ENCODE results near the gene SEMA5B. TPM values are rescaled to one million over a fixed set of nuclear protein-coding genes. Genes with fewer than 3 reads are reported as not detected.
A peak's percentile ranks its signal among the peaks of the same experiment; 100 is the strongest.

The SEMA5B gene
- total and polyA plus RNA-seq, 8 donors, result 0.52 to 11.0 (median 1.3) TPM

- Histone ChIP-seq H3K9me3 (no peaks in the 10 kb centered on the region), H3K27me3 (no peaks in the 10 kb centered on the region), H3K4me3 (no peak overlapping the region), H3K27ac (no peak overlapping the region), H3K4me1 (no peaks in the 10 kb centered on the region), H3K36me3 (no peaks in the 10 kb centered on the region)
- FAIRE-seq (no peak), ATAC-seq (peak in 1 of 4 donors; percentile 13), DNase-seq (no peak)
- 53 to 55% methylated on average over 17 to 18 of the region's 18 CpGs for WGBS, 2 donors
- TF ChIP-seq, protein P1, sequence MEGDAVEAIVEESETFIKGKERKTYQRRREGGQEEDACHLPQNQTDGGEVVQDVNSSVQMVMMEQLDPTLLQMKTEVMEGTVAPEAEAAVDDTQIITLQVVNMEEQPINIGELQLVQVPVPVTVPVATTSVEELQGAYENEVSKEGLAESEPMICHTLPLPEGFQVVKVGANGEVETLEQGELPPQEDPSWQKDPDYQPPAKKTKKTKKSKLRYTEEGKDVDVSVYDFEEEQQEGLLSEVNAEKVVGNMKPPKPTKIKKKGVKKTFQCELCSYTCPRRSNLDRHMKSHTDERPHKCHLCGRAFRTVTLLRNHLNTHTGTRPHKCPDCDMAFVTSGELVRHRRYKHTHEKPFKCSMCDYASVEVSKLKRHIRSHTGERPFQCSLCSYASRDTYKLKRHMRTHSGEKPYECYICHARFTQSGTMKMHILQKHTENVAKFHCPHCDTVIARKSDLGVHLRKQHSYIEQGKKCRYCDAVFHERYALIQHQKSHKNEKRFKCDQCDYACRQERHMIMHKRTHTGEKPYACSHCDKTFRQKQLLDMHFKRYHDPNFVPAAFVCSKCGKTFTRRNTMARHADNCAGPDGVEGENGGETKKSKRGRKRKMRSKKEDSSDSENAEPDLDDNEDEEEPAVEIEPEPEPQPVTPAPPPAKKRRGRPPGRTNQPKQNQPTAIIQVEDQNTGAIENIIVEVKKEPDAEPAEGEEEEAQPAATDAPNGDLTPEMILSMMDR (IDR thresholded peaks at IDR 0.05), result no peak
- intact Hi-C loops (cut with DNase I), result no loop called here
These were observed 34.2 kb downstream of the SEMA5B start for GRCh38 chr3:122993124-122993978.

GRCh38 chr3:122992676-122993075, 34.9 kb downstream of the SEMA5B start:
- no peaks in the 10 kb centered on the region for H3K27me3 ChIP-seq
- TF ChIP-seq, protein P1 (IDR thresholded peaks at IDR 0.05), result no peak

DNA sequence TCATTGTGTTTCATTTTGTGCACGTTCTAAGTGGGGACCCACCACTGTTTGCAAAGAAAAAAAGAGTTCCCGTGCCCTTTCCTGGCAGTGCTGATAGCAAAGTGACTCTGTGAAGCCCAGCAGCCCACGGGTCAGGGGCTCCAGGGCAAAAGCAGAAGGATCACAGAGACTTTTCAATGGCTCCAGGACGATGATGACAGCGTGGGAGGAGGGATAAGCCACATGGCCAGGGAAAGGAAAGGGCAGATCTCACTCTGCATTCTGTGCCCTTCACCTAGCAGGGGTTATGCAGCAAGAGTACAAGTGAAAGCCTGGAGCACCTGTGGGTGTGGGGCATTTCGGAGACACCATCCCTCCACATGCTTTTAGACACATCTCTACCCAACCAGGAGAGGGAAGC, 35.4 kb downstream of the SEMA5B start:
- DNase-seq, result no peak
- H3K27ac ChIP-seq, result no peak overlapping the region
- TF ChIP-seq, protein P1 (IDR thresholded peaks at IDR 0.05), result no peak
- 39 to 47% methylated on average over 6 of the region's 6 CpGs for WGBS, 2 donors
- no peaks in the 10 kb centered on the region for H3K9me3 ChIP-seq
- no peaks in the 10 kb centered on the region for H3K4me1 ChIP-seq
- intact Hi-C loops (cut with DNase I), result no loop called here
- H3K27me3 ChIP-seq, result no peaks in the 10 kb centered on the region
- H3K4me3 ChIP-seq, result no peak overlapping the region
- no peaks in the 10 kb centered on the region for H3K36me3 ChIP-seq
- ATAC-seq, result no peak
- no peak for FAIRE-seq

More at GRCh38 chr3:122992676-122993075, 34.9 kb downstream of the SEMA5B start:
- no peak for ATAC-seq
- H3K9me3 ChIP-seq, result no peaks in the 10 kb centered on the region
- 48 to 56% methylated on average over 9 of the region's 9 CpGs for WGBS, 2 donors
- FAIRE-seq, result no peak
- no peaks in the 10 kb centered on the region for H3K36me3 ChIP-seq
- no peak overlapping the region for H3K27ac ChIP-seq
- no peak for DNase-seq
- intact Hi-C loops (cut with DNase I), result no loop called here
- H3K4me3 ChIP-seq, result no peak overlapping the region
- no peaks in the 10 kb centered on the region for H3K4me1 ChIP-seq

DNA sequence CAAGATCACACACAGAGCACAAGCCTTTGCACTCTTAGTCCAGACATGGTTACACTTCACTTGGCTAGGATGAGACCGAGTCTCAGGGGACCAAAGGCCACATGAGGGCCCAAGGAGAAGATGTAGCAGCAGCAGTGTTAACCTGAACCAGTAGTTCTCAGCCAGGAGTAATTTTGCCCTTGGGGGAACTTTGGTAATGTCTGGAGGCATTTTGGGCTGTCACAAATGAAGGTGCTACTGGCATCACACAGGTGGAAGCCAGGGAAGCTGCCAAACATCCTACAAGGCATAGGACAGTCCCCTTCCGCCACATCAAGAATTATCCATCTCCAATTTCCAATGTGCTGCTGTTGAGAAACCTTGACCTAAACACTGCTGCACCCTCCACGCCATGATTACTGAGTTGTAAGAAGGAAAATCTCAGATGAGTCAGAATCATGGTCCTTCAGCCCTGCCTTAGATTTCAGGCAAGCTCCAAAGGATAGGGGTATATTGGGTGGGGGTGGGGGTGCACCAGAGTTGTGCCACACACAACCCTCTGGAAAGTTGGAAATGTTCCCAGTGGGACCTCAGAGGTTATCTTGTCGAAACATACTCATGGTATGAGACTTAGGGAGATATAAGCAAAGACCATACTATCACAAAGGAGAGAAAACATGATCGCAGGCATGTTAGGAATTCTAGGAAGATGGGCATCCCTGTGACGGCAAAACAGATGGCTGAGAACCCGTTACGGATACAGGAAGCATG, 36.2 kb downstream of the SEMA5B start:
- 63 to 80% methylated on average over 8 of the region's 8 CpGs for WGBS, 2 donors
- no peak for FAIRE-seq
- Histone ChIP-seq H3K27ac (no peak overlapping the region), H3K9me3 (no peaks in the 10 kb centered on the region), H3K4me3 (no peak overlapping the region), H3K4me1 (no peaks in the 10 kb centered on the region), H3K27me3 (no peaks in the 10 kb centered on the region), H3K36me3 (no peaks in the 10 kb centered on the region)
- no peak for ATAC-seq
- no peak for DNase-seq
- intact Hi-C loops (cut with DNase I), result no loop called here
- TF ChIP-seq, protein P1 (IDR thresholded peaks at IDR 0.05), result no peak
